Non-pigmented ciliary epithelial cell (primary cell): Measurements from ENCODE around the gene TRAP1.

Source experiments
- DNase-seq: peaks from one replicate; pipeline ENCODE4 v3.0.0-alpha.2; 2010; ENCODE audit warnings: low read depth

The TRAP1 gene

DNA sequence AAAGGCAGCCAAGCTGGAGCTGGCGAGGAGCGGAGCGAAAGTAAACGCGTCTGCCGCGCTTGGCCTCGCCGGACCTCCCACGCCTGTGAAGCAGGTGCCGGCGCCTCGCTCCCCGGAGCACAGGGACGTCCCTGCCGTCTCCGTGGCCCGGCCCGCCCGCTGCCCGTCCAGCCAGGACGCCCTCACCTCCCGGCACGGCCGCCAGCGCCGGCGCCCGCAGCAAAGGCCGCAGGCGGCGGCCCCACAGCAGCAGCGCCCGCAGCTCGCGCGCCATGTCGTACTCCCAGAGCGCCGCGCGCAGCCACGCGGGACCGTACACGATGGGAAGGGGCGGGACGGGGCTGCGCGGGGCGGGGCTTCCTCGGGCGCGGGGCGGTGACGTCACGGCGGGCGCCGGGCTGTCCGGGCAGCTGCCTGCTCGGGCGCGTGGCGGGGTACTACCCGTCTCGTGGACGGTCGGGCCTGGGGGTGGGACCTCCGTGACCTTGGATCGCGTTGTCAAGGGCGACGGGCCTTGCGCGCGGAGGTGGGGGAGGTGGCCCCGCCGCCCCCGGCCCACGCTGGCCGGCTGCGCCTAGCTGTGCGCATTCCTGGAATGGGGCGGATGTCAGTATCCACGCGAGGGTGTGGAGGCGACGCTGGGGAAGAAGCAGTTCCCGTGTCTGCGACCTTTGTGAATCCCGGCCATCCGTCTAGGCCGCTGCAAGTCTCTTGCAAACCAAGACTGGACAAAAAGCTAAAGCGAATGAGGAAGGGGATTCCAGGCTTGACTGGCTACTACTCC lies at the start of gene TRAP1:
TSS of gene TRAP1 (minus strand) at position 290 of the 784 bp plus-strand sequence. CDS start at position 274, 16 bp downstream.
- DNase-seq: peak; percentile 13

DNA sequence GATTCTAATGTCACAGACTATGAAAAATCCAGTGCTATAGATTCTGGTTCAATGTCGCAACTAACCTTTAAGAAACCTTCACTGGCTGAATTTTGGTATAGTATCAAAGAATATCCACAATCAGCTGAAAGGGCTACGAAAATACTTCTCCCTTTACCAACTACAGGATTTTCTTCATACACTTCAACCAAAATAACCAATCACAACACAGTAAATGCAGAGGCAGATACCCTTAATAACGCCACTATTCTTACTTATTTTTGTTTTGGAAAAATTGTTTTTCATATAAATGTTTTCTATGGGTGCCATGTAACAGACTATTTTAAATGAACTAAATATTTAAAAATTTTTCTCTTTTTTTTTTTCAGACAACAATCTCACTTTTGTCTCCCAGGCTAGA lies 48.9 kb upstream of the TRAP1 start:
- no peak for DNase-seq

DNA sequence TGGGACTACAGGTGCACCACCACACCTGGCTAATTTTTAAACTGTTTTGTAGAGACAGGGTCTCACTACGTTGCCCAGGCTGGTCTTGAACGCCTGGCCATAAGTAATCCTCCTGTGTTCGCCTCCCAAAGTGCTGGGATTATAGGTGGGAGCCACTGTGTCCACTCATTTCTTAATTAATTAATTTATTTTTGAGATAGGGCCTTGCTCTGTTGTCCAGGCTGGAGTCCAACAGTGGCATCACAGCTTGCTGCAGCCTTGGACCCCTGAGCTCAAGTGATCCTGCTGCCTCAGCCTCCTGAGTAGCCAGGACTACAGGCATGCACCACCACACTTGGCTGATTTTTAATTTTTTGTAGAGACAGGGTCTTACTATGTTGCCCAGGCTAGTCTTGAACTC lies 47.1 kb upstream of the TRAP1 start:
- DNase-seq: no peak

DNA sequence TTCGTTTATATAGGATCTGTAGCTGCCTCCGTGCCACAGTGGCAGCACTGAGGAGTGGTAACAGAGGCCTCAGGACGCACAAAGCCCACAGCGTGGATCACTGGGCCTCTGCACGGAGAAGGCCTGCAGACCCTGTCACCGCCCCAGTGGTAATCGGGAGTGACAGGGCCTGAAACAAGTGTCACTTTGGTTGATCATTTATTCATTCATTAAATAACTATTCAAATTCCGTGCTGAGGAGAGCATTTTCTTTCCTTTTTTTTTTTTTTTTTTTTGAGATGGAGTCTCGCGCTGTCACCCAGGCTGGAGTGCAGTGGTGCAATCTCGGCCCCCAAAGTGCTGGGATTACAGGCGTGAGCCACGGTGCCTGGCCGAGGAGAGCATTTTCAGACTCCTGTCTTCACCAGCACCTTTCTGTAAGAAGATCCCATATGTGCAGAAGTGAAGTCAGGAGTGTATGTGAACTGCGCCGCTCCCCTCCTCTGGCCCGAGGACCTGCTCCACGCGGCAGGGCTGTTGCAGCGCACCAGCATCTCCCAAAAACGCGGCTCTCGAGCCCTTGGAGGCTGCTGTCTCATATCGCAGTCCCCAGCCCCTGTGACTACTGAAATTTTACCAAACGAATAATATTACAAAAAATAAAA lies 44.9 kb upstream of the TRAP1 start:
- no peak for DNase-seq

DNA sequence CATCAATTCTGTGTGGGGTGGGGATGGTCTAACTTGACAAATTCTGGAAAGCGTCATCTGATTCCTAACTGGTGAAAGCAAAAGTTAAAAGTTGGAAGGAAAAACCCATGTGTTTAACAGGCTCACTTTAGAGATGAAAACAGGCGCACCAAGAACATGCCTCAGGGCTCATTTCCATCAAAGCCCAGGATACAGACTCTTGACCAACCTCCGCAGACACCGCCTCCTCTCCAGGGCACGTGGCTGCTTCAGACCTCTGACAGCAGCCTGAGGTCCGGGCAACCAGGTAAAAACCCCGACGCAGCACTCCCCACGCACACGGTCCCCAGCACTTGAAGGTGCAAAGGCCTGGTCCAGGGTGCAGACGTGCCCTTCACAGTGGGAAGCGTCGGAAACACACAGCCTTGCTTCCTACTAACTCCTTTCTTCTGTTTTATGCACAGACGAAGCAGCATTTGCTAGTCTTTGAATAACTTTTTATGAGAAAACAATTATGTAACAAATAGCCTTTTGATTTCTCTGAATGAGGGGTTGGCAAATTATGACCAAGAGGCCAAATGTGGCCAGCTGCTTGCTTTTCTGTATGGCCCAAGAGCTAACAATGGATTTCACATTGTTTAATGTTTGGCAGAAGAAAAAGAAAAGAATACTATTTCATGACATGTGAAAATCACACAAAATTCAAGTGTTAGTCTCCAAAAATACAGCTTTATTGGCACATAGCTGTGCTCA lies 44.2 kb upstream of the TRAP1 start:
- no peak for DNase-seq

DNA sequence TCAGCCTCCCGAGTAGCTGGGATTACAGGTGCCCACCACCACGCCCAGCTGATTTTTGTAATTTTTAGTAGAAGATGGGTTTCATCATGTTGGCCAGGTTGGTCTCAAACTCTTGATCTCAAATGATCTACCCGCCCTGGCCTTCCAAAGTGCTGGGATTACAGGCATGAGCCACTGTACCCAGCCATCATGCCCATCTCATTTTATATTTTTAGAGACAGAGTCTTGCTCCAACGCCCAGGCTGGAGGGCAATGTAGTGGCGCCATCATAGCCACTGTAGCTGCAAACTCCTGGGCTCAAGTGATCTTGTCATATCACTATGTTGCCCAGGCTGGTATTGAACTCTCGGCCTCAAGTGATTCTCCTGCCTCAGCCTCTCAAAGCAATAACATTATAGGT lies 43.2 kb upstream of the TRAP1 start:
- no peak for DNase-seq

DNA sequence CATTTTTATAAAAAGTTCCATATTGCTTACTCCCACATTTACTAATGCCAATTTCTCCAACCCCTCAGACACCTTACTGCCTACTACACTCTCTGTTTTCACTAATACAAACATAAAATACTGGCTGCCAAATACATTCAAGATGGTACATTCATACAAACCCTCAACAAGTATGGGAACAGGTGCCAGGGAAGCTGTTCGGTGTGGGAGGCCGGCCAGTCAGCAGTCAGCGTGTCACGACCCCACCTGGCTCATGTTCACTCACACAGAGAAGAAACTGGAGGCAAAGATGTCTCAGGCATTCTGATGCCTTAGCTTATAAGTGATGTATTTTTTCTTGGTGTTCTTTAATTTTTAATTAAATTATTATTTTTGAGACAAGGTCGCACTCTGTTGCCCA lies 42.4 kb upstream of the TRAP1 start:
- no peak for DNase-seq

DNA sequence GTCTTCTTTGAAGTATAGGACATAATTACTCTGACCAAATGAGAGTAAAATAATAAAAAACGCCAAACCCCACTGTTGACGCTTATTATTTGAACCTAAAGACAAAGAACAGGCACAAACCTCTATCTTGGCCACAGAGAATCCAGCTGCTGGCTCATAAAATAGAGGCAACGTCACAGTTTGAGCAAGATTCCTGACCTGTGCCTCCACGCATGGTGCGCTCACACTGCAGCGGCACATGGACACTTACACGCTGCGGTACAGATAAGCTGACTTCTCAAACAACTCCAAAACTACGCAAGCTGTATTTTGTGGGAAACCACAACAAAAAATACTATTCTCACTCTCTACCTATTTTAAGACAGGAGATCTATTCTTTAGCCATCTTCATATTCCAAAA lies 38.8 kb upstream of the TRAP1 start:
- DNase-seq: no peak

DNA sequence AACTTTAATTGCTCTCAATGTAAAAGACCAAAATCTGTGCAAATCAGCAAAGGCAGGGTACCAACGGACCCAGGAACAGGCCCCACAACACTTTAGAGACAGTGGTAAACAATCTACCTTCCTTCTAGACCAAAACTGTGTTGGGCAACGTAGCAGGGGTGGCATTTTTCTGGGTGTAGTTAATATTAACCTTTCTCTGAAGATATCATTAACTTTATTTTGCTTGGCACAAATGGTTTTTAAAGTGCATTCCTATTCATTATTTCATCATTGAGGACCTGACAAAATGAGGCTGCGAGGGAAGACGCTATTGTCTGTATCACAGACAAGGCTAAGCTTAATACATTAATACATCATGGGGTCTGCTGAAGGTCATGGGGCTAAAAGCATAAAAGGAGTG lies 37.9 kb upstream of the TRAP1 start:
- no peak for DNase-seq

DNA sequence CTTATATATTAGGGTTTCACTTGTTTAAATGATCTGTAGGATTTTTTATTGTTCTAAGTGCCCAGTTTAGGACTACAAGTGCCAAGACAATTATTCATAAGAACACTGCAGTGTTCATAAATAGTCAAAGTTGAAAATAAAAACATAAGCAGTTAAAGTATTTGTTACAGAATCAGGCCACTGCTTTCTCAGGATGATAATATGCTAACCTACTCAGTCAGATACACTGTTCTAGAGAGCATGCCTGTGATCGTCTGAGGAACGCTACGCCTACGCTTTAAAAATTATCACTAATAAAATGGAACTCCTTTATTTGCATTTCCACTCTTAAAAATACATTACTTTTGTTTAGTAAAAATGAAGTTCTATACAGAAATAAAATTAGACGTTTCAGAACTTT lies 37.4 kb upstream of the TRAP1 start:
- no peak for DNase-seq

DNA sequence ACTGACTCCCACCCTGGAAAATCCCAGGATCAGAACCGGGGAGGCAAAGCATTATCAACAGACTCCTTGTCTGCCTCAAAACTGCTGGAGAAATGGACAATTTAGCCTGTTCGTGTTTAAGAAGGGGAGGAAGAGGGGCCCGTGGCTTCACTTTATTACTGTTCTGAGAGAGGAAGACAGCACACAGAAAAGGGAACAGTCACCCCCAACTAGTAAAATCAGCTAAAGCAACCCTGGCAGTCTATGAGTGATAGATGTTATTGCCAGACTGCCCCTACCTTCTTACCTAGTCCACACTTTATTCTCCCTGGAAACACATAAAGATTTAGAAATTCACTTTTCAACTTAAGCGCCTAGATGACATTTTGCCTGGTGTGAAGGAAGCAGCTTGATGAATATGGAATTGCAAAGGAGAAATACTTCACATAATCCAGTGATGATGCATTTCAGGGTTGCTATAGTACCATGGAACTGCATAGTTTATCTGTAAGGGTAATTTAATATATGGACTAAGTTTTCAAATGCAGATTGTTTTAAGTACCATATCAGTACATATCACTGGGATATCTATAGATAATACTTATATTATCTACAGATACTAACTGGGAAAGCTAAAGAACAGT lies 36.9 kb upstream of the TRAP1 start:
- peak; percentile 17 for DNase-seq

DNA sequence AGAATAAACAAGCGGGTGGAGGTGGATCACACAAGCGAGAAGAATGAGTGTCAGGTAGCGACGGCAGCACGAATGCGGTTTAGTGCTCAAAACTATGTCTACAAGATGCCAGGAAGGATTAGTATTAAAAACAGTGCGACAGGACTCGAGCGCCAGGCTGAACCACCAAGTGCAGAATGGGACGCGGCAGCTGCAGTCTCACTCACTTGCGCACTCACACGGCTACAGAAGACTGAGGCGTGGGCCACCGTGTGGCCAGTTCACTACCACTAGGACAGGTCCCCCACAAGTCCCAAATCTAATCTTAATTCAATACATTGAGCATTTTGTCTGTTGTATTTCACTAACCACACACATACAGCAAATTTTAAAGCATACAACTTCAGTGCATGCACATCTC lies 35.7 kb upstream of the TRAP1 start:
- DNase-seq: no peak

DNA sequence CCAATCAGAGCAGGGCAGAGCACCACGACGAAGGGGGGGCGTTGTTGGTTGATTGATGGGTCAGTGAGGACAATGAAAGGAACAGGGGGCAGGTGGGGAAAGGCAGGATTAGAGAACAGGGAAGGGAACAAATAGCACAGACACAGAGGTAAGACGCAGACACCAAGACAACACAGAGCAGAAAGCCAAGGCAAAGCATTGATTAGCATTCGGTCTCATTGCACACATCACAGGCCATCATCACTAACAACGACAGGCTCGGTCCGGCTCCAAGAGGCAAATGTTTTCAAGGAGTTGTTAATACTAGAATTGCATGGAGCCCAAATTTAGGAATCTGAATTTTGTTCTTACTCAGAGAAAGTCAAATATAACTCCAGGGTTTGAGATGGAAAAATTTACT lies 34.6 kb upstream of the TRAP1 start:
- DNase-seq: no peak

DNA sequence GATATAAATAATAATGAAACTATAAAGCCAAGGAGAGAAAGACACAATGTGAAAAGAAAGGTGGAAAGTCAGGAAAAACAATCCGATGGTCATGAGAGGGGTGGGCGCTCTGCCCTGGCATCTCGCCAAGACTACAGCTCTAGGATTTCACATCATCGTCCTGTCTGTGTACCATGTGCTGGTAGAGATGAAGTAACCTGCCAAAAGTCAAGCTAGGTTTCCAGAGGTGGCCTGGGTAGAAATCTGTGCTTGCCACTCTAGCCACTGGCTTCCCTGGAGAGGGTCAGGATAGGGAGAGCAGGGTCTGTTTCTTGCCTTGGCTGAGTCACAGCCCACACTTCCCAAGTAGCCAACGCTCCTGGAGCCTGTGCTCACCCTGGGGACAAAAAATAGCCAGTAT lies 31.0 kb upstream of the TRAP1 start:
- no peak for DNase-seq

DNA sequence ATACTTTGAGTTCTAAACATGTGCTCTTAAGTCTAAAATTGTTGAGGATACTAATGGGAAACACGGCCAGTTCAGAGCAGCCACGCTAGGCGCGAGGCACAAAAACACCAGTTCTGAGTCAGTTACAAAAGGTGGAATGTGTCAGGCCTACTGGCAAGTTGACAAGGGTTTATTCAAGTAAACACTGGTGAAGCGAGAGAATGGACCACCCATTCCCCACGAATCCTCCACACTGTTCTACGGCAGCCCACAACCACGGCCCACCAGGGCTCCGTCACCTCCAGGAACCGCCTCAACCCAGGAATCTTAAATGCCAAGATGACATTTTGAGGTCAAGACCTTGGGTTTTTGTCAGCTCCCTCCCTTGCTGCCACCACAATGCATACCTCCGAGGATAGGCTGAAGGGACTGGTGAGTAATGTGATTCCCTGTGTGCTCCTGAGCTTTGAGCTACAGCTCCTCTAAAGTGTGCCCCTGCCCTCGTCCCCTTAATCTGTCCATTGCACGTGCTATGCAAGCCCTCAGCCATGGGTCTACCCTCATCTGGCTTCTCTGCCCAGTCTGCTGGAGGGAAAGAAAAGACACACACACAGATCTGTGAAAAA lies 28.5 kb upstream of the TRAP1 start:
- DNase-seq: no peak

DNA sequence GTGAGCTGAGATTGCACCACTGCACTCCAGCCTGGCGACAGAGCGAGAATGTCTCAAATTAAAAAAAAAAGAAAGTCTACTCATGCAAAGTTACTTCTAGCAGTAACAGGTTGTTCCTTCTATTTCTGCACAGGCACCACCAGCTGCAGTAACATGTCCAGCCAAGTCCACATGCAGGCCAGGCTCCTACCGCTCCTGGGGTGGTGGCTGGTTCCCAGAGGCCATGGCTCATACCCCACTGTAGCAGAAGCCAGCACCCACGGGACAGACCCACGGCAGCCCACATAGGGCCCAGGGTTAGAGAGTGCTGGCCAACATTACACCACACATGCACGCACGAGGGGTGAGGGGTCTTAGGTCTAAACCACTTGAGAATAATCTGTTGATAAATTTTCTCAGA lies 26.7 kb upstream of the TRAP1 start:
- DNase-seq: no peak

DNA sequence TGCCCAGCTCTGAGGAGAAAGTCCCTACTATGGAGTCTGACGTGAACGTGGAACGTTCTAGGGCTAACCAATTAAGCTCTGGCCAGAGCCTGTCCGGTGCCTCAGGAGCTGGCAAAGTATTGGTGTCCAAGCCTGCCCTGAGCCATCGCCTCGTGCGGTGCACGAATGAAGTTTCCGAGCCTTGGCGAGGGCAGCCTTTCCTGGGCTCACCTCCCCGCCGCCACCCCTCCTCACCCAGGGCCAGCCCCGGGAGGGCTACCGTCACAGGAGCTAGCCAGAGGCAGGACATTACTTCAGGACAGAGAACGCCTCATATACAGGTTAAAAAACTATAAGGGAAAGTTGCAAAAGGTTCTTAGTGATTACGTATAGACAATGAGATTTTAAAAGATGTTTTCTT lies 23.6 kb upstream of the TRAP1 start:
- no peak for DNase-seq

DNA sequence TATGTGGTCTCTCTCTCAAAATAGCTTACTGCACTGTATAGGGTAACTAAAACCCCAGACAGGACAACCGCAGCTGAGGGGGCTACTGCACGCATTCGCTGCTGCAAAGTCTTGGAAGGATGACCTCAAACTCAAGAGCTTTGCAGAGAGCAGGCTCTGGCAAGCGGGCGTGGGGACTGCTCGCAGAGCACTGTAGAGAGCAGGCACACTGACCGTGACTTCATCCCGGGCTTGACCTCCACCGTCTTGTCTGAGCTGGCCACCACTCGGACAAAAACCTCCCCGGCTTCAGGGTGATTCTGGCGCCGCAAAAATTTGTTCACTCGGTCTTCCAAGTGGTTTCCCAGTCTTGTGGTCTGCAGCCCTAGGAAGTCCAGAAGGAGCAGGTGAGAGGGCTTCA lies 22.9 kb upstream of the TRAP1 start:
- no peak for DNase-seq

DNA sequence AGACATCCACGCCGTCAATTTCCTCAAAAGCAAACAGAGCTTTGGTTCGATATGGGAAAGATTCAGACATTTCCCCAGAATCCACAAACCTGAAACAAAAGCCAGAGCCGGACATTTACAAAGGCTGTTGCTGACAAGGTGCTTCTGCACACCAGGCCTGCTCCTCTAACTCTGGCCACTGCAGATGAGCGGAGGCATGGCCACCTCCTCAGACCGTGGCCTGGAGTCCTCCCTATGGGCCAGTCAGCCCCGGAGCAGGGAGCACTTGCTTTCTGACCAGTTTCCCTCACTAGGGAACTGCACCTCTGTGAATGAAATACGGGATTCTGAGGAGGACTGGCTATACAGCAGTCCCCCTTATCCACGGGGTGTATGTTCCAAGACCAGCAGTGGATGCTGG lies 22.3 kb upstream of the TRAP1 start:
- DNase-seq: no peak

DNA sequence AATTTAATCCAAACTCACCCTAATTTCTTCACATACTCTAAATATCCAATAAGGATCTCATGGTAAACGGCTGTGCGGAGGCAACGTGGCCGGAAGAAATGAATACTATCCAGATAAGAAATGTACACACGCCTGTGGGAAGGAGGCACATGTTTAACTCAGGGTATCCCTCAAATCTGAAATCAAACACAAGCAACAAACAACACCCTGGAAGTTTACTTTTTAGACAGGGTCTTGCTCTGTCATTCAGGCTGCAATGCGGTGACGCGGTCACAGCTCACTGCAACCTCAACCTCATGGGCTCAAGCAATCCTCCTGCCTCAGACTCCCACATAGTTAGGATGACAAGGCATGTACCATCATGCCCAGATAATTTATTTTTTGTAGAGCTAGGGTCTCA lies 21.2 kb upstream of the TRAP1 start:
- no peak for DNase-seq

DNA sequence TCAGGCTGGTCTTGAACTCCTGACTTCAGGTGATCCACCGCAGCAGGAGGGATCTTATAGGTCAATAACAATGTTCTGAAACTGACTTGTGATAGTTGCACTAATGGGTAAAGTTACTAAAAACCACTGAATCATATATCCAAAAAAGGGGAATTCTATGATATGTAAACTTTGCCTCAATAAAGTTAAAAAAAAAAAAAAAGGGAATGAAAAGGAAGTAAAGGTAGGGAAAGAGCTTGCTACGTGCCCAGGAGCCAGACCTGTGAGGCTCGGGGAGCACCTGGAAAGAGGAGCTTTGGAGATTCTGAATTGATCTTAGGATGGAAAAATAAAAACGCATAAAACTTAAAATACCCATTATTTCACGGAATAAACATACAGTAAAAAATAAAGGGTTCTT lies 20.8 kb upstream of the TRAP1 start:
- no peak for DNase-seq

DNA sequence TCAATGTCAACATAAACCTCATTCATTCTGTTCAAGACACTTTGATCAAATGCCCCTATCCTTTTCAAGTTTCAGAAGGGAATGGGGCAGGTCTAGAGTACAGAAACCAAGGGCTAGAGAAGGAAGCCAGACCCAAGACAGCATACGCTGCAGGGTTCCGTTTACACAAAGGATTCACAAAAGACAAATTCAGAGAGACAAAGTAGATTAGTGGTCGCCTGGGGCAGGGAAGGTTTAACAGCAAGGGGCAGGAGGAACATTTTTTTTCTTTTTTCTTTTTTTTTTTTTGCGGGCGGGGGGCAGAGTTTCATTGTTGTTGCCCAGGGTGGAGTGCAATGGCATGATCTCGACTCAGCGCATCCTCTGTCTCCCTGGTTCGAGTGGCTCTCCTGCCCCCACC lies 19.9 kb upstream of the TRAP1 start:
- no peak for DNase-seq
